ENCODE results near the gene DNAJB1.

GRCh38 chr19:14553042-14553938 lies 35.1 kb upstream of the DNAJB1 start:
- TF ChIP-seq CTCF (IDR thresholded peaks at IDR 0.05; ENCODE audit: low read depth, low read length, poor library complexity, severe bottlenecking) (no peak), EZH2phosphoT487 (IDR thresholded peaks at IDR 0.05; ENCODE audit: borderline replicate concordance, low read length) (no peak)

All from DOHH2 (cell line).